GM12891 (cell line): ENCODE results near the gene CLDN7.

Experiments
- POLR2A ChIP-seq: IDR thresholded peaks from 2 replicates; pipeline ENCODE4 v1.6.1; 2011; ENCODE audit warnings: low read depth, low read length, control low read depth
- POLR2AphosphoS5 ChIP-seq: IDR thresholded peaks from 2 replicates; pipeline ENCODE4 v1.6.1; 2011; ENCODE audit warnings: low read depth, low read length, control low read depth
- SPI1 ChIP-seq: IDR thresholded peaks from 2 replicates; pipeline ENCODE4 v1.6.1; 2011; ENCODE audit warnings: low read depth, low read length, control low read depth
- TAF1 ChIP-seq: IDR thresholded peaks from 2 replicates; pipeline ENCODE4 v1.6.1; 2011; ENCODE audit warnings: low read depth, low read length, control low read depth

DNA sequence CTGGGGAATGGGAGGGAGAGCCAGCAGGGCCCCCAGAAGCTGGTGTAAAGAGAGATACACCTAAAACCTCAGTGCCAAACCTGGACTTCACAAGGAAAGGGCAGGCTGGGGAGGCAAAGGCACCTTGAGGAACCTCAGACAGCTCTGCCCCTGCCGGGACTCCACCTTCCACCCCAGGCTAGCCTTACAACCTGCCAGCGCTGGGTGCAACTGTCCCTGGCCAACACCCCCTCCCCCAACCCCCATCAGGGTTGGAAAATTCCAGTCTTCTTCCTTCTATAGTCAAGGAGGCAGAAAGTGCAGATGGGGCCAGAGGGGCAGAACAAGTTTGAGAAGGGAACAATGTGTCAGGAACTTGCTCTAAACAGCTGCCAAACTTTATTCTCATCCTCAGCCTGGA lies 29.9 kb upstream of the CLDN7 start:
- no peak for TF ChIP-seq POLR2A
- no peak for TF ChIP-seq POLR2AphosphoS5
- TF ChIP-seq SPI1, result no peak
- TF ChIP-seq TAF1, result no peak
